BJ (cell line): ENCODE results near the gene EFNA2. TPM values are rescaled to one million over a fixed set of nuclear protein-coding genes. Genes with fewer than 3 reads are reported as not detected.
"Not testable (repeated sequence)": the region's sequence is repeated elsewhere in the genome, so short reads cannot be mapped to it uniquely, and the experiment has no call there.

ENCODE experiments used
- CTCF ChIA-PET: fragments of 350-600 bp; formaldehyde crosslinking; extraction: SDS; loops from one replicate; lab custom pipeline; 2021; ENCODE audit warnings: antibody characterized with exemption, inconsistent platforms; lab: Yijun Ruan, JAX
- POLR2A ChIA-PET: fragments of 300-600 bp; sonication (Branson Sonifier 250); formaldehyde crosslinking; extraction: SDS; loops from one replicate; lab custom pipeline; 2021; ENCODE audit warnings: antibody characterized with exemption; lab: Charles Lee
- DNase-seq: peaks from one replicate; pipeline ENCODE4 v3.0.0-alpha.2; 2011; ENCODE audit warnings: low read depth
- H3K27me3 ChIP-seq: 2 replicates; pipeline ENCODE4 v1.6.0; 2011; ENCODE audit warnings: low read length; ENCODE audit not compliant: control insufficient read depth, insufficient read depth
- H3K36me3 ChIP-seq: 2 replicates; pipeline ENCODE4 v1.5.1; 2011; ENCODE audit warnings: low read length; ENCODE audit not compliant: control insufficient read depth, insufficient read depth
- H3K4me3 ChIP-seq: 2 replicates; pipeline ENCODE4 v1.5.1; 2011; ENCODE audit warnings: low read depth, mild to moderate bottlenecking, control low read depth, low read length
- CTCF ChIP-seq: IDR thresholded peaks from 2 replicates; pipeline ENCODE4 v1.5.1; 2011; ENCODE audit warnings: low read depth, mild to moderate bottlenecking, control low read depth, inconsistent platforms, low read length, moderate library complexity; ENCODE audit not compliant: insufficient read depth
- polyA plus RNA-seq: library from polyadenylated mRNA; depleted of rRNA; stranded (reverse); fragments of >200 nt; gene quantifications from 2 replicates; pipeline ENCODE4 v1.2.3, GENCODE V29; 2011

Gene EFNA2
- polyA plus RNA-seq, 1 experiment = not detected

DNA sequence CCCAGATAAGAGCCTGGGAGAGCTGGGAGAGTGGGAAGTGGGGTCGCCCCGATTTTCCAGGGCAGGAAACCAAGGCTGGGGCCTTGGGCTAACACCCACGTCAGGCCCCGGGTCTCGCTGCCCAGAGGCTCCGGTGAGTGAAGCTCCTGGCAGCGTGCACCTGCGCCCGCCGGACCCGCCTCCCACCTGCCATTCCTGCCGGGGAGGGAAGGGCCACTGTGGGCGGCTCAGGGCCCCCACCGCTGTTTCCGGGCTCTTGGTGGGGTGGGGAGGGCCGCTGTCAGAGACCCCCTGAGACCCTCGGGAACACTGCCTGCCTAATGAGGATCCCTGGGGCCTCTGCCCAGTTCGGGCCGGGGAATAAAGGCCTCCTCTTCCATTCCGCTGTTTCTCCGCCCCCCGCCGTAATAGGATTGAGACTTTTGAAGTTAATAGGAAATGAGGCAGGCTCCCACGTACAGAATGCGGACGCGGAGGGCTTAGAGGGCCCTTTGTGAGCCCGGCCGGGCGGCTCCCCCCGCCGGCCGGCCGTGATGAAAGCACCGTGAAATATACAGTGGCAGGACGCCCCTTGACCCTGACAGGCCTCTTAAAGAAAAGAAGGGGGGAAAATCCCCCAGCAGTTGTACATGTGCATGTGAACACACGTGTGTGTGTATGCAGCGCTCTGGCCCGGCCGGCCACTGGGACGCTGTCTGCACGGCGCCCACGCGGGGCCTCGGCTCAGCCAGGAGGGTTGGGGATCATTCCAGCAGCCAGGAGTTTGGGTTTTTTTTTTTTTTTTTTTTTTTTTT is 33.2 kb downstream of the EFNA2 start:
- H3K27me3 ChIP-seq = peaks cover 9% of the 10 kb centered on the region
- no peak for DNase-seq
- H3K4me3 ChIP-seq = no peak overlapping the region
- H3K36me3 ChIP-seq = no peaks in the 10 kb centered on the region
- ChIA-PET POLR2A (interaction anchor here (0.6 kb wide), 1 partner anchor 39 kb away, joined by 3 read pairs; no protein-coding TSS in a partner anchor), CTCF (no interaction called here)
- TF ChIP-seq CTCF = no peak

- H3K4me3 ChIP-seq, CTCF ChIA-PET, H3K27me3 ChIP-seq, H3K36me3 ChIP-seq, POLR2A ChIA-PET, DNase-seq: not testable (repeated sequence)
These were observed 34.6 kb downstream of the EFNA2 start for GRCh38 chr19:1320282-1320650.

DNA sequence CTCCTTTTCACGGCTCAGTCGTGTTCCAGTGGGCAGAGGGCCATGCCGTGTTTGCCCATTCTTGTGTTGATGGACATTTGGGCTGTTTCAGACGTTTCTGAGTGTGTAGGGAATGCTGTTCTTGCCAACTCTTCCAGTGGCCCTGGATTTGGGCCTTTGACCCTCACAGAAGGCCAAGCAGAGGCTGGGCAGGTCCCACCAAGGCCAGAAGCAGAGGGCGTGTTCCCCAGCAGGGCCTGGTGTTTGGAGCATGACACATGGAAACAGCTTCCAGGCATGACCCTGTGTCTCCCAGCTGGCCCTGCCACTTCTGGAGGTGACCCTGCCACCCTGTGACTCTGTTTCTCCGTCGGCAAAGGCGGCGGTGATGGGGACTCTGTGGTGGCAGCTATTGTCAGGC is 35.9 kb downstream of the EFNA2 start:
- Histone ChIP-seq H3K36me3 (no peaks in the 10 kb centered on the region), H3K27me3 (peaks cover 3% of the 10 kb centered on the region; the same call in 1 of the 2 replicates), H3K4me3 (no peak overlapping the region)
- POLR2A ChIA-PET = no interaction called here
- DNase-seq = no peak
- CTCF ChIA-PET = no interaction called here
- no peak for TF ChIP-seq CTCF

- DNase-seq = no peak
- POLR2A ChIA-PET = no interaction called here
- no peak for TF ChIP-seq CTCF
- H3K4me3 ChIP-seq = no peak overlapping the region
- no peaks in the 10 kb centered on the region for H3K27me3 ChIP-seq
- H3K36me3 ChIP-seq = no peaks in the 10 kb centered on the region
- CTCF ChIA-PET = no interaction called here
These were observed 36.7 kb downstream of the EFNA2 start for GRCh38 chr19:1322198-1322981.

GRCh38 chr19:1324249-1324805 is 38.7 kb downstream of the EFNA2 start:
- Histone ChIP-seq H3K27me3 (no peaks in the 10 kb centered on the region), H3K4me3 (no peak overlapping the region), H3K36me3 (no peaks in the 10 kb centered on the region)
- no peak for DNase-seq
- CTCF ChIA-PET = interaction anchor here (0.6 to 1.2 kb wide), 3 partner anchors 8 to 371 kb away, joined by 3 to 4 read pairs (median 3); no protein-coding TSS in a partner anchor
- POLR2A ChIA-PET = no interaction called here
- no peak for TF ChIP-seq CTCF
